IMR-90 (cell line): ENCODE measurements around the gene AHCYL2. TPM values are rescaled to one million over a fixed set of nuclear protein-coding genes. Genes with fewer than 3 reads are reported as not detected.

ENCODE experiments used
- ATAC-seq: fragments of 200-7000 bp; cut with Tn5 transposase; 2 replicates; pipeline ENCODE4 v1.9.1; 2020; ENCODE audit warnings: low read depth, mild to moderate bottlenecking, moderate library complexity
- BruUV-seq: library from RNA; stranded (reverse); fragments of 400-500 nt; replicated peaks from 2 replicates; lab custom pipeline; 2021; lab: Mats Ljungman, UMichigan
- CTCF ChIA-PET: fragments of 300-600 bp; formaldehyde crosslinking; extraction: SDS; loops from one replicate; lab custom pipeline; 2021; ENCODE audit warnings: antibody characterized with exemption; lab: Yijun Ruan, JAX
- POLR2A ChIA-PET: fragments of 300-600 bp; sonication (Branson Sonifier 250); formaldehyde crosslinking; loops from one replicate; lab custom pipeline; 2022; ENCODE audit warnings: antibody characterized with exemption; ENCODE audit not compliant: unreplicated experiment; lab: Charles Lee
- DNase-seq: peaks from one replicate; pipeline ENCODE4 v3.0.0; 2013
- H2AFZ ChIP-seq: replicated peaks from 2 replicates; pipeline ENCODE3; 2013; ENCODE audit warnings: low read length, mild to moderate bottlenecking; ENCODE audit not compliant: poor library complexity
- H2AK5ac ChIP-seq: 2 replicates; pipeline ENCODE4 v1.6.1; 2013; ENCODE audit warnings: low read depth, low read length, inconsistent platforms
- H2AK9ac ChIP-seq: replicated peaks from 2 replicates; pipeline ENCODE3; 2013; ENCODE audit warnings: mild to moderate bottlenecking, low read depth, low read length, moderate library complexity; ENCODE audit not compliant: poor library complexity
- H2BK120ac ChIP-seq: 2 replicates; pipeline ENCODE4 v1.6.1; 2013; ENCODE audit warnings: low read depth, low read length, inconsistent platforms
- H2BK15ac ChIP-seq: 3 replicates; pipeline ENCODE4 v1.6.1; 2013; ENCODE audit warnings: low read depth, low read length, inconsistent platforms
- H2BK20ac ChIP-seq: 2 replicates; pipeline ENCODE4 v1.6.1; 2013; ENCODE audit warnings: low read depth, mild to moderate bottlenecking, inconsistent platforms, low read length, moderate library complexity
- H2BK5ac ChIP-seq: 2 replicates; pipeline ENCODE4 v1.6.1; 2013; ENCODE audit warnings: mild to moderate bottlenecking, low read depth, low read length, inconsistent platforms; ENCODE audit not compliant: poor library complexity, severe bottlenecking
- H3K14ac ChIP-seq: replicated peaks from 2 replicates; pipeline ENCODE4 v1.6.1; 2013; ENCODE audit warnings: low read depth, low read length, inconsistent platforms
- H3K18ac ChIP-seq: 2 replicates; pipeline ENCODE4 v1.6.1; 2013; ENCODE audit warnings: low read depth, low read length, control low read depth
- H3K23ac ChIP-seq: 2 replicates; pipeline ENCODE4 v1.6.1; 2013; ENCODE audit warnings: low read depth, low read length, inconsistent platforms
- H3K27ac ChIP-seq: 2 replicates; pipeline ENCODE4 v1.5.1; 2013; ENCODE audit warnings: mild to moderate bottlenecking, control low read depth, low read length; ENCODE audit not compliant: insufficient read depth
- H3K27me3 ChIP-seq: 2 replicates; pipeline ENCODE4 v1.6.1; 2013; ENCODE audit warnings: low read length; ENCODE audit not compliant: control insufficient read depth, insufficient read depth
- H3K36me3 ChIP-seq: 2 replicates; pipeline ENCODE4 v1.6.1; 2013; ENCODE audit warnings: low read length, mixed read lengths; ENCODE audit not compliant: control insufficient read depth, insufficient read depth
- H3K4ac ChIP-seq: 2 replicates; pipeline ENCODE4 v1.6.1; 2013; ENCODE audit warnings: low read depth, low read length, inconsistent platforms
- H3K4me1 ChIP-seq: 2 replicates; pipeline ENCODE4 v1.6.1; 2013; ENCODE audit warnings: low read length, mixed read lengths; ENCODE audit not compliant: control insufficient read depth, insufficient read depth
- H3K4me2 ChIP-seq: 2 replicates; pipeline ENCODE4 v1.6.1; 2013; ENCODE audit warnings: low read depth, mild to moderate bottlenecking, control low read depth, low read length, moderate library complexity
- H3K4me3 ChIP-seq: 2 replicates; pipeline ENCODE4 v1.5.1; 2013; ENCODE audit warnings: low read depth, mild to moderate bottlenecking, control low read depth, low read length, moderate library complexity; ENCODE audit not compliant: insufficient read depth
- H3K56ac ChIP-seq: 2 replicates; pipeline ENCODE4 v1.6.1; 2013; ENCODE audit warnings: low read length, inconsistent platforms; ENCODE audit not compliant: insufficient read depth; ENCODE audit errors: extremely low read depth
- H3K79me1 ChIP-seq, 2 experiments: 2 replicates each; pipeline ENCODE4 v1.6.1; 2013; ENCODE audit warnings: low read length in 2 of 2, inconsistent platforms in 1 of 2, low read depth in 1 of 2
- H3K9ac ChIP-seq: 2 replicates; pipeline ENCODE4 v1.6.1; 2013; ENCODE audit warnings: low read depth, low read length, control low read depth
- H3K9me1 ChIP-seq: 2 replicates; pipeline ENCODE4 v1.6.1; 2013; ENCODE audit warnings: low read length, inconsistent platforms; ENCODE audit not compliant: insufficient read depth
- H3K9me3 ChIP-seq: 2 replicates; pipeline ENCODE4 v1.6.1; 2013; ENCODE audit warnings: low read length; ENCODE audit not compliant: control insufficient read depth, insufficient read depth
- H4K20me1 ChIP-seq: 2 replicates; pipeline ENCODE4 v1.6.1; 2013; ENCODE audit warnings: low read length, inconsistent platforms; ENCODE audit not compliant: insufficient read depth
- H4K5ac ChIP-seq: 2 replicates; pipeline ENCODE4 v1.6.1; 2013; ENCODE audit warnings: mild to moderate bottlenecking, low read depth, low read length, control low read depth
- H4K8ac ChIP-seq, 2 experiments: 2 replicates each; pipeline ENCODE4 v1.6.1; 2013; ENCODE audit warnings: low read depth in 2 of 2, low read length in 2 of 2, control low read depth in 1 of 2, inconsistent platforms in 1 of 2
- H4K91ac ChIP-seq: 2 replicates; pipeline ENCODE4 v1.6.1; 2013; ENCODE audit warnings: low read depth, low read length, inconsistent platforms; ENCODE audit not compliant: insufficient read depth
- BHLHE40 ChIP-seq: fragments of 150-350 bp; IDR thresholded peaks from 2 replicates; pipeline ENCODE4 v1.6.1; 2016; ENCODE audit warnings: mild to moderate bottlenecking, low read depth, low read length
- WGBS, 2 experiments: methylation state at CpG; one replicate each; pipeline versions ENCODE4 v1.1.5 to v1.1.7; 2013; ENCODE audit warnings: missing lambda C conversion rate in 2 of 2; ENCODE audit not compliant: insufficient read length in 1 of 2; ENCODE audit errors: extremely low coverage in 2 of 2; 5-methylcytosine and 5-hydroxymethylcytosine counted together
- dilution Hi-C: fragments of 300-500 bp; cut with HindIII; formaldehyde crosslinking; loops from one replicate; pipeline ENCODE4 v1.14.3; 2018; ENCODE audit warnings: low sequenced_read_pairs; ENCODE audit not compliant: unreplicated experiment
- in situ Hi-C: fragments of 300-500 bp; cut with MboI; formaldehyde crosslinking; loops from 3 replicates; pipeline ENCODE4 v1.14.3; 2019; ENCODE audit warnings: low sequenced_read_pairs, inconsistent platforms, mixed read lengths
- intact Hi-C: fragments of 100-400 bp; cut with micrococcal nuclease; formaldehyde crosslinking; loops from 2 replicates; pipeline ENCODE4 v1.10.0; 2022
- polyA plus RNA-seq, 3 experiments: library from polyadenylated mRNA; depleted of rRNA; stranded (reverse); fragments of >200 nt; gene quantifications; 2 replicates each; pipeline ENCODE4 v1.2.3, GENCODE V29; 2012; ENCODE audit warnings: low replicate concordance in 1 of 3
- total RNA-seq: library from RNA; depleted of rRNA; stranded (reverse); fragments of >200 nt; gene quantifications from 2 replicates; pipeline ENCODE4 v1.2.3, GENCODE V29; 2012
- TF ChIP-seq, protein P1 (sequence below): fragments of 150-350 bp; IDR thresholded peaks from 2 replicates; pipeline ENCODE4 v1.6.1; 2017; ENCODE audit warnings: mild to moderate bottlenecking, antibody characterized with exemption, low read length, low read depth

AHCYL2 gene
- total and polyA plus RNA-seq, 2 of the 4 experiments (the other 2 are of a cell fraction) = 5.7 to 7.6 TPM

- H2AFZ ChIP-seq = no peak overlapping the region
- DNase-seq (no peak), ATAC-seq (no peak)
- TF ChIP-seq, protein P1, sequence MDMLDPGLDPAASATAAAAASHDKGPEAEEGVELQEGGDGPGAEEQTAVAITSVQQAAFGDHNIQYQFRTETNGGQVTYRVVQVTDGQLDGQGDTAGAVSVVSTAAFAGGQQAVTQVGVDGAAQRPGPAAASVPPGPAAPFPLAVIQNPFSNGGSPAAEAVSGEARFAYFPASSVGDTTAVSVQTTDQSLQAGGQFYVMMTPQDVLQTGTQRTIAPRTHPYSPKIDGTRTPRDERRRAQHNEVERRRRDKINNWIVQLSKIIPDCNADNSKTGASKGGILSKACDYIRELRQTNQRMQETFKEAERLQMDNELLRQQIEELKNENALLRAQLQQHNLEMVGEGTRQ = no peak
- no peak for TF ChIP-seq BHLHE40
- no peaks in the 10 kb centered on the region for H3K9me3 ChIP-seq
- H2AK5ac ChIP-seq = no peak overlapping the region
- H3K79me1 ChIP-seq = peaks cover 18 to 53% of the 10 kb centered on the region in 2 experiments; a peak in 3 of 4 replicates
- no peak overlapping the region for H3K56ac ChIP-seq
- no peak overlapping the region for H3K4me2 ChIP-seq
- in situ Hi-C loops (no loop called here), dilution Hi-C loops (no loop called here), intact Hi-C loops (no loop called here)
- no peak overlapping the region for H2BK15ac ChIP-seq
- no TSS peak for BruUV-seq
- no peaks in the 10 kb centered on the region for H3K36me3 ChIP-seq
- no peak overlapping the region for H2AK9ac ChIP-seq
- no peak overlapping the region for H3K4ac ChIP-seq
- H3K23ac ChIP-seq = no peak overlapping the region
- POLR2A ChIA-PET = no interaction called here
- H3K4me1 ChIP-seq = peaks cover 6% of the 10 kb centered on the region
- H2BK120ac ChIP-seq = no peak overlapping the region
- peaks cover 41% of the 10 kb centered on the region for H4K20me1 ChIP-seq
- no CpG with 5 or more reads among the region's 3 CpGs for WGBS, 2 experiments
- H3K18ac ChIP-seq = no peak overlapping the region
- H3K9ac ChIP-seq = no peak overlapping the region
- H2BK5ac ChIP-seq = no peak overlapping the region
- peaks cover 13% of the 10 kb centered on the region for H3K9me1 ChIP-seq
- H4K5ac ChIP-seq = no peak overlapping the region
- no peak overlapping the region for H3K27ac ChIP-seq
- H4K91ac ChIP-seq = no peak overlapping the region
- CTCF ChIA-PET = interaction anchor here (1.5 kb wide), 1 partner anchor 30 kb away, joined by 4 read pairs; no protein-coding TSS in a partner anchor
- H3K27me3 ChIP-seq = no peaks in the 10 kb centered on the region
- H4K8ac ChIP-seq = no peak overlapping the region
- no peak overlapping the region for H3K4me3 ChIP-seq
- H3K14ac ChIP-seq = no peak overlapping the region
- H2BK20ac ChIP-seq = no peak overlapping the region
Observed at GRCh38 chr7:129193892-129194291, 30.9 kb upstream of the AHCYL2 start.
